NCI-H1092 (cell line): Measurements from ENCODE around the gene MYOCOS.
"Not testable (repeated sequence)": the region's sequence is repeated elsewhere in the genome, so short reads cannot be mapped to it uniquely, and the experiment has no call there.

Experiments used
- DNase-seq: peaks from one replicate; lab custom pipeline; 2025; lab: John Stamatoyannopoulos, UW

The MYOCOS gene

GRCh38 chr1:171625225-171625624 is 3.2 kb downstream of the MYOCOS start:
- no peak for DNase-seq

- no peak for DNase-seq
Observed at GRCh38 chr1:171627020-171627419, 5.0 kb downstream of the MYOCOS start.

GRCh38 chr1:171628225-171628624 is 6.2 kb downstream of the MYOCOS start:
- DNase-seq: no peak

- no peak for DNase-seq
Observed at GRCh38 chr1:171635661-171636060, 13.6 kb downstream of the MYOCOS start.

GRCh38 chr1:171636141-171636540 is 14.1 kb downstream of the MYOCOS start:
- DNase-seq: no peak

- DNase-seq: no peak
Observed at GRCh38 chr1:171637928-171638576, 16.0 kb downstream of the MYOCOS start.

GRCh38 chr1:171640225-171640624 is 18.2 kb downstream of the MYOCOS start:
- no peak for DNase-seq

- DNase-seq: no peak
Observed at GRCh38 chr1:171641076-171641864, 19.2 kb downstream of the MYOCOS start.

- no peak for DNase-seq
Observed at GRCh38 chr1:171642197-171642596, 20.2 kb downstream of the MYOCOS start.

GRCh38 chr1:171643156-171643555 is 21.1 kb downstream of the MYOCOS start:
- no peak for DNase-seq

- DNase-seq: peak; percentile 81
Observed at GRCh38 chr1:171644805-171645483, 22.9 kb downstream of the MYOCOS start.

- DNase-seq: no peak
Observed at GRCh38 chr1:171645553-171646248, 23.7 kb downstream of the MYOCOS start.

GRCh38 chr1:171646249-171646560 is 24.2 kb downstream of the MYOCOS start:
- DNase-seq: no peak

GRCh38 chr1:171652234-171652822 is 30.3 kb downstream of the MYOCOS start, which contains the start of gene MYOC:
TSS of gene MYOC (minus strand) at chr1:171652688. CDS start at chr1:171652611, 77 bp downstream.
- no peak for DNase-seq

GRCh38 chr1:171653796-171654195 is 31.8 kb downstream of the MYOCOS start:
- DNase-seq: no peak

- DNase-seq: no peak
Observed at GRCh38 chr1:171654201-171654941, 32.3 kb downstream of the MYOCOS start.

- DNase-seq: peak; percentile 47
Observed at GRCh38 chr1:171654942-171655745, 33.1 kb downstream of the MYOCOS start.

GRCh38 chr1:171655746-171656116 is 33.7 kb downstream of the MYOCOS start:
- DNase-seq: no peak

- not testable (repeated sequence) for DNase-seq
Observed at GRCh38 chr1:171656206-171656605, 34.2 kb downstream of the MYOCOS start.

GRCh38 chr1:171661076-171661650 is 39.1 kb downstream of the MYOCOS start:
- no peak for DNase-seq
